Ovary (tissue), 9 donors: Measurements from ENCODE around the gene PAQR8. TPM values are rescaled to one million over a fixed set of nuclear protein-coding genes. Genes with fewer than 3 reads are reported as not detected.

Source experiments
- DNase-seq, 5 donors: peaks; one replicate each; pipeline ENCODE4 v3.0.0-alpha.2; 2019 to 2020
- H3K27ac ChIP-seq, 2 donors: fragments of 200-600 bp; one replicate each; pipeline versions ENCODE4 v1.5.1 to v1.8.0; 2019 to 2022
- H3K27me3 ChIP-seq: fragments of 200-600 bp; one replicate; pipeline ENCODE4 v1.8.0; 2022
- H3K36me3 ChIP-seq: fragments of 200-600 bp; sonication (generic); one replicate; pipeline ENCODE4 v1.5.1; 2019
- H3K4me1 ChIP-seq: one replicate; pipeline ENCODE4 v1.8.1; 2013; ENCODE audit warnings: mild to moderate bottlenecking, moderate library complexity; ENCODE audit not compliant: insufficient read depth
- H3K4me3 ChIP-seq: fragments of 200-600 bp; sonication (generic); one replicate; pipeline ENCODE4 v1.5.1; 2017
- H3K9me3 ChIP-seq, 2 donors: fragments of 200-600 bp in 1 of 2; sonication (generic) in 1 of 2; one replicate each; pipeline versions ENCODE4 v1.5.1 to v1.8.1; 2013 to 2019; ENCODE audit warnings: mild to moderate bottlenecking in 1 of 2, moderate library complexity in 1 of 2
- EP300 ChIP-seq: sonication (generic); formaldehyde crosslinking; IDR thresholded peaks from one replicate; pipeline ENCODE4 v1.6.1; 2017; ENCODE audit warnings: antibody characterized with exemption
- POLR2A ChIP-seq: fragments of 450-650 bp; IDR thresholded peaks from one replicate; pipeline ENCODE4 v1.6.1; 2017; ENCODE audit warnings: antibody characterized with exemption, mild to moderate bottlenecking, moderate library complexity
- WGBS, 3 donors: extraction: QIAGEN DNeasy Blood & Tissue Kit in 1 of 3; methylation state at CpG; one replicate each; pipeline versions ENCODE4 v1.1.5 to v1.1.7; 2013 to 2017; 5-methylcytosine and 5-hydroxymethylcytosine counted together
- intact Hi-C, 4 donors: fragments of 100-400 bp; cut with DNase I; formaldehyde crosslinking; loops; one replicate each; pipeline versions ENCODE4 v1.11.0 to v1.15.1; 2022 to 2023
- polyA plus RNA-seq, 2 donors: library from polyadenylated mRNA; stranded (reverse); fragments of 200-250 nt in 1 of 2; fragments of 350-450 nt in 1 of 2; fragmentation: Illumina TruSeq in 1 of 2; extraction: RNeasy Lipid Tissue Mini Kit (QIAGEN cat#74804) in 1 of 2; gene quantifications; one replicate each; pipeline ENCODE4 v1.2.3, GENCODE V29; 2013 to 2014
- total RNA-seq, 7 donors: library from RNA; depleted of rRNA in 2 of 7; stranded (reverse); fragments of >200 nt in 2 of 7; fragmentation: NEBNext Ultra II Directional in 3 of 7; extraction: Animal tissue kit (Norgen Biotek cat#: 25700) in 3 of 7; gene quantifications; one replicate each; pipeline versions ENCODE4 v1.1.0 to v1.2.4, GENCODE V29; 2016 to 2023
- TF ChIP-seq, protein P1 (sequence below), 3 donors: fragments of 450-650 bp in 2 of 3; fragments of 200-600 bp in 1 of 3; IDR thresholded peaks; one replicate each; pipeline versions ENCODE4 v1.5.1 to v1.8.0; 2016 to 2022; ENCODE audit warnings: antibody characterized with exemption in 3 of 3, mild to moderate bottlenecking in 1 of 3
- donor health status: DM: no; HTN: no; CAD: no; lungs with moderate emphysema.
- donor health status: DM: no; HTN: no; CAD: no.
- donor health status: Bipolar disorder and iron deficiency.
- donor health status: DM: yes; HTN: yes; CAD: no.
- donor health status: DM: no; HTN: no; CAD: no.
- donor health status: DM: yes; HTN: yes; CAD: no.

The PAQR8 gene
- total and polyA plus RNA-seq, 9 donors: 13.2 to 33.6 (median 24.0) TPM

DNA sequence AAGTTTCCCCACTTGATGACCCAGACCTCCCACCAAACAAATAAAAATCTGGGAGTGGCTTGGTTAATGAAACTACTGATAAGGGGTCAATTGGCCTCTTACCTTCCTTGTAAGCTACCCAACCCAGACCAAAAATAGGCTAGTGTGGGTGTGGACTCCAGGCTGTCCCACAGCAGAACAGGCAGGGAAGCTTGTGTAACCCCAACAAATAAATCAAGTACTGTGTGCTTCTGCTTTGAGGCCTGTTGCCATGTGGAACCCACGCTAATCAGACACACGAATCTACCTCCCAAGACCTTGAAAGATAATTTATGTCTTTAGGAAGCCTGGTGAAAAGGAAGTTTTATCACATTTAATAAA, 33.7 kb upstream of the PAQR8 start:
- Histone ChIP-seq H3K4me3 (no peak overlapping the region), H3K27me3 (no peaks in the 10 kb centered on the region), H3K4me1 (peaks cover 6% of the 10 kb centered on the region), H3K27ac (no peak overlapping the region), H3K36me3 (no peaks in the 10 kb centered on the region), H3K9me3 (no peaks in the 10 kb centered on the region)
- WGBS, 3 donors: 72 to 93% (median 85%) methylated on average over 2 of the region's 2 CpGs
- TF ChIP-seq, protein P1, sequence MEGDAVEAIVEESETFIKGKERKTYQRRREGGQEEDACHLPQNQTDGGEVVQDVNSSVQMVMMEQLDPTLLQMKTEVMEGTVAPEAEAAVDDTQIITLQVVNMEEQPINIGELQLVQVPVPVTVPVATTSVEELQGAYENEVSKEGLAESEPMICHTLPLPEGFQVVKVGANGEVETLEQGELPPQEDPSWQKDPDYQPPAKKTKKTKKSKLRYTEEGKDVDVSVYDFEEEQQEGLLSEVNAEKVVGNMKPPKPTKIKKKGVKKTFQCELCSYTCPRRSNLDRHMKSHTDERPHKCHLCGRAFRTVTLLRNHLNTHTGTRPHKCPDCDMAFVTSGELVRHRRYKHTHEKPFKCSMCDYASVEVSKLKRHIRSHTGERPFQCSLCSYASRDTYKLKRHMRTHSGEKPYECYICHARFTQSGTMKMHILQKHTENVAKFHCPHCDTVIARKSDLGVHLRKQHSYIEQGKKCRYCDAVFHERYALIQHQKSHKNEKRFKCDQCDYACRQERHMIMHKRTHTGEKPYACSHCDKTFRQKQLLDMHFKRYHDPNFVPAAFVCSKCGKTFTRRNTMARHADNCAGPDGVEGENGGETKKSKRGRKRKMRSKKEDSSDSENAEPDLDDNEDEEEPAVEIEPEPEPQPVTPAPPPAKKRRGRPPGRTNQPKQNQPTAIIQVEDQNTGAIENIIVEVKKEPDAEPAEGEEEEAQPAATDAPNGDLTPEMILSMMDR (IDR thresholded peaks at IDR 0.05): no peak
- TF ChIP-seq POLR2A: no peak
- no peak for TF ChIP-seq EP300
- intact Hi-C loops: no loop called here
- DNase-seq: no peak

DNA sequence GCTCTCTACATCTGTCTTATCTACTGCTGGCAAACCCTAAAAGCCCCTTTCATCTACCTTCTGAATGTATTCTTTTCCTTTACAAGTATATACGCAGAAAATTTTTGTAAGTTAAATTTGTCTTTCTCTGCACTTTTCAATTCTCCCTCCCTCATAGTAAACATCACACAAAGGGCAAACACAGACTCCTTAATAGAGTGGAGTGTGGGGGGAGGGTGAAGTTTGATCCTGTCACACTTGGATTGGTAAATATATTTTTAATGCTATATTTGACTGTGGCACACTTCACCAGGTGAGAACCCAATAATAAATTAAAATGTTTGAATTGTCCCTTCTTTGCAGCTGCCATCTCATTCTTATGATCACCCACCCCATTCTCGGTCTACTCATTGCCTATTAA, 33.2 kb upstream of the PAQR8 start:
- Histone ChIP-seq H3K9me3 (no peaks in the 10 kb centered on the region), H3K36me3 (no peaks in the 10 kb centered on the region), H3K27me3 (no peaks in the 10 kb centered on the region), H3K4me3 (no peak overlapping the region), H3K4me1 (peaks cover 9% of the 10 kb centered on the region), H3K27ac (no peak overlapping the region)
- intact Hi-C loops: no loop called here
- TF ChIP-seq POLR2A (no peak), EP300 (no peak)
- TF ChIP-seq, protein P1 (IDR thresholded peaks at IDR 0.05): no peak
- WGBS, 3 donors: 74 to 87% (median 84%) methylated on average over 2 of the region's 2 CpGs
- no peak for DNase-seq

DNA sequence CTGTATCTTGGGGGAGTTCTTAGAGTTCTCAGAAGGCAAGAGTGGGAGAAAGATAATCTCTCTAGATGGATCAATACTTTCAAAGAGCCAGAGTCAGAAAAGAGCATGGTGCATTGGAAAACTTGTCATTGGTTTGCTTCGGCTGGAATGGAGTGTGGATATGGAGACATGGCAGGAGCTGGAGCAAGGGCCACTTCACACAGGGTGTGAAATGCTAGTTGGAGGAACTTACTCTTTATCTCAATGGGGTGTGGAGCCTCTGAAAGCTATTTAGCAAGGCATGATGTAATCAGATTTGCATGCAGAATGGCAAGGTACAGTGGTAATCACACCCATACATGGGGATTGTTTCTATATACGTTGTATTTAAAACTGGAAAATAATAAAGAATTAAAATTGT, 31.5 kb upstream of the PAQR8 start:
- intact Hi-C loops: no loop called here
- no peaks in the 10 kb centered on the region for H3K9me3 ChIP-seq
- H3K4me3 ChIP-seq: no peak overlapping the region
- 88 to 93% (median 92%) methylated on average over 2 of the region's 2 CpGs for WGBS, 3 donors
- no peaks in the 10 kb centered on the region for H3K27me3 ChIP-seq
- H3K36me3 ChIP-seq: no peaks in the 10 kb centered on the region
- no peak for DNase-seq
- H3K4me1 ChIP-seq: peaks cover 13% of the 10 kb centered on the region
- TF ChIP-seq, protein P1 (IDR thresholded peaks at IDR 0.05): no peak
- no peak for TF ChIP-seq POLR2A
- no peak for TF ChIP-seq EP300
- no peak overlapping the region for H3K27ac ChIP-seq

DNA sequence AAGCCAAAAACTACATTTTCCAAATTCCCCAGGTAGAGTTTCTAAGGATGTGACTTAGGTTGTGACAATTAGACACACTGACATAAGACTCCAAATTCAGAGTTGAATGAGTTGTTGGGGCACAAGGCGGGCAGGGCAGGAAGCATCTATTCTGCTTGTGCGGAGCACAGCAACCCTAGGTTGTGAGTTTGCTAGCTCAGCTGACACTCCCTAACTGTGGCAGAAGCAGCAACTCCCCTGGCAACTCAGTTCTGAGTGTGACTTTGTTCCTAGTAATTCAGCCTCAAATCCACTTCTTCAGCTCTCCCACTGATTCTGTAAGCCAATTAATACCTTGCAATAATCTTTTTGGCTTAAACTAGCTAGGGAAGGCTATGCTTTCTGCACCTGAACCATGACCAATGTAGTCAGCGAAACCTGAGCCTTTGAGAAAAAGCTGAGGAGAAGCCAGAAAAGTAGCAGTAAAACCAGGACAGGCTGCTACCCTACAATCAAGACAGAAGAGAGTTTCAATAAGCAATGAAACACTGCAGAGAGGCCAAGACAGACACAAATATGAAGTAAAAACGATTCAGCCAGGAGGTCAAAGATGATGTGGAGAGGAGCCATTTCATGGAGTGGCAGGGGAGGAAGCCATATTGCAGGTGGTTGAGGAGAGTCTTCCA, 30.0 kb upstream of the PAQR8 start:
- WGBS, 3 donors: 81 to 82% (median 81%) methylated on average over 4 of the region's 4 CpGs

More for the DNA sequence above, 30.0 kb upstream of the PAQR8 start:
- no peak for DNase-seq
- Histone ChIP-seq H3K4me3 (no peak overlapping the region), H3K27me3 (no peaks in the 10 kb centered on the region), H3K9me3 (no peaks in the 10 kb centered on the region), H3K27ac (no peak overlapping the region), H3K36me3 (no peaks in the 10 kb centered on the region), H3K4me1 (peaks cover 7% of the 10 kb centered on the region)
- intact Hi-C loops: no loop called here
- TF ChIP-seq POLR2A (no peak), EP300 (no peak)
- TF ChIP-seq, protein P1 (IDR thresholded peaks at IDR 0.05): no peak
